Activated T-helper 17 cell treated with anti-CD3 and anti-CD28 coated beads, Interleukin-2, amount 50 U/mL, for 72 hours (primary cell): Measurements from ENCODE around the gene EBF3. TPM values are rescaled to one million over a fixed set of nuclear protein-coding genes. Genes with fewer than 3 reads are reported as not detected.

ENCODE experiments used
- ATAC-seq: fragments of 150-1000 bp; cut with Tn5 transposase; replicated peaks from 2 replicates; pipeline ENCODE4 v1.10.0; 2021; ENCODE audit warnings: mild to moderate bottlenecking, moderate library complexity
- H3K27ac Mint-ChIP-seq: one replicate; pipeline ENCODE4 v1.8.0; 2022; ENCODE audit warnings: mixed read lengths
- H3K27me3 Mint-ChIP-seq: one replicate; pipeline ENCODE4 v1.8.0; 2022; ENCODE audit warnings: mixed read lengths
- H3K36me3 Mint-ChIP-seq: one replicate; pipeline ENCODE4 v1.8.0; 2022; ENCODE audit warnings: low read depth, mild to moderate bottlenecking, mixed read lengths
- H3K4me1 Mint-ChIP-seq: one replicate; pipeline ENCODE4 v1.8.0; 2022; ENCODE audit warnings: mixed read lengths
- H3K4me3 Mint-ChIP-seq: one replicate; pipeline ENCODE4 v1.8.0; 2022; ENCODE audit warnings: mild to moderate bottlenecking, mixed read lengths
- H3K9me3 Mint-ChIP-seq: one replicate; pipeline ENCODE4 v1.8.0; 2022; ENCODE audit warnings: mixed read lengths
- total RNA-seq, 2 donors: library from RNA; stranded (reverse); gene quantifications; one replicate each; pipeline ENCODE4 v1.2.3, GENCODE V29; 2022

EBF3 gene
- total RNA-seq, 2 donors from 2014 or later, result not detected

- H3K4me1 Mint-ChIP-seq, result no peaks in the 10 kb centered on the region
- H3K36me3 Mint-ChIP-seq, result no peaks in the 10 kb centered on the region
- H3K27ac Mint-ChIP-seq, result no peak overlapping the region
- H3K9me3 Mint-ChIP-seq, result no peaks in the 10 kb centered on the region
- H3K27me3 Mint-ChIP-seq, result peaks cover 4% of the 10 kb centered on the region
- no peak for ATAC-seq
- H3K4me3 Mint-ChIP-seq, result no peak overlapping the region
Observed at GRCh38 chr10:129857242-129857960, 106.7 kb downstream of the EBF3 start.

GRCh38 chr10:129855836-129856563 lies 108.1 kb downstream of the EBF3 start:
- Mint-ChIP-seq H3K4me3 (no peak overlapping the region), H3K9me3 (no peaks in the 10 kb centered on the region), H3K36me3 (no peaks in the 10 kb centered on the region), H3K27me3 (peaks cover 4% of the 10 kb centered on the region), H3K27ac (no peak overlapping the region), H3K4me1 (no peaks in the 10 kb centered on the region)
- no peak for ATAC-seq

GRCh38 chr10:129854796-129855705 lies 109.0 kb downstream of the EBF3 start:
- no peaks in the 10 kb centered on the region for H3K36me3 Mint-ChIP-seq
- no peak overlapping the region for H3K4me3 Mint-ChIP-seq
- no peaks in the 10 kb centered on the region for H3K9me3 Mint-ChIP-seq
- no peak for ATAC-seq
- H3K27ac Mint-ChIP-seq, result no peak overlapping the region
- H3K4me1 Mint-ChIP-seq, result no peaks in the 10 kb centered on the region
- H3K27me3 Mint-ChIP-seq, result peaks cover 4% of the 10 kb centered on the region

- Mint-ChIP-seq H3K4me3 (no peak overlapping the region), H3K36me3 (no peaks in the 10 kb centered on the region), H3K27me3 (peaks cover 4% of the 10 kb centered on the region), H3K4me1 (no peaks in the 10 kb centered on the region), H3K9me3 (no peaks in the 10 kb centered on the region), H3K27ac (no peak overlapping the region)
- no peak for ATAC-seq
Observed at GRCh38 chr10:129854158-129854557, 109.9 kb downstream of the EBF3 start.

- Mint-ChIP-seq H3K4me3 (no peak overlapping the region), H3K4me1 (no peaks in the 10 kb centered on the region), H3K36me3 (no peaks in the 10 kb centered on the region), H3K27me3 (peaks cover 4% of the 10 kb centered on the region), H3K9me3 (no peaks in the 10 kb centered on the region), H3K27ac (no peak overlapping the region)
- no peak for ATAC-seq
Observed at GRCh38 chr10:129853562-129853903, 110.5 kb downstream of the EBF3 start.

- H3K27ac Mint-ChIP-seq, result no peak overlapping the region
- no peaks in the 10 kb centered on the region for H3K36me3 Mint-ChIP-seq
- H3K27me3 Mint-ChIP-seq, result peaks cover 4% of the 10 kb centered on the region
- no peak for ATAC-seq
- no peaks in the 10 kb centered on the region for H3K9me3 Mint-ChIP-seq
- H3K4me1 Mint-ChIP-seq, result no peaks in the 10 kb centered on the region
- H3K4me3 Mint-ChIP-seq, result no peak overlapping the region
Observed at GRCh38 chr10:129852829-129853561, 111.1 kb downstream of the EBF3 start.

GRCh38 chr10:129851941-129852640 lies 112.0 kb downstream of the EBF3 start:
- H3K27ac Mint-ChIP-seq, result no peak overlapping the region
- no peaks in the 10 kb centered on the region for H3K9me3 Mint-ChIP-seq
- H3K27me3 Mint-ChIP-seq, result peaks cover 4% of the 10 kb centered on the region
- ATAC-seq, result no peak
- no peak overlapping the region for H3K4me3 Mint-ChIP-seq
- no peaks in the 10 kb centered on the region for H3K36me3 Mint-ChIP-seq
- H3K4me1 Mint-ChIP-seq, result no peaks in the 10 kb centered on the region

GRCh38 chr10:129850790-129851189 lies 113.3 kb downstream of the EBF3 start:
- no peak for ATAC-seq
- no peaks in the 10 kb centered on the region for H3K4me1 Mint-ChIP-seq
- no peak overlapping the region for H3K27ac Mint-ChIP-seq
- no peak overlapping the region for H3K4me3 Mint-ChIP-seq
- H3K9me3 Mint-ChIP-seq, result no peaks in the 10 kb centered on the region
- peaks cover 9% of the 10 kb centered on the region for H3K27me3 Mint-ChIP-seq
- H3K36me3 Mint-ChIP-seq, result no peaks in the 10 kb centered on the region

GRCh38 chr10:129850316-129850715 lies 113.8 kb downstream of the EBF3 start:
- H3K9me3 Mint-ChIP-seq, result no peaks in the 10 kb centered on the region
- no peaks in the 10 kb centered on the region for H3K4me1 Mint-ChIP-seq
- H3K27ac Mint-ChIP-seq, result no peak overlapping the region
- ATAC-seq, result no peak
- H3K4me3 Mint-ChIP-seq, result no peak overlapping the region
- H3K36me3 Mint-ChIP-seq, result no peaks in the 10 kb centered on the region
- H3K27me3 Mint-ChIP-seq, result peaks cover 9% of the 10 kb centered on the region

GRCh38 chr10:129849853-129850252 lies 114.2 kb downstream of the EBF3 start:
- H3K27ac Mint-ChIP-seq, result no peak overlapping the region
- no peaks in the 10 kb centered on the region for H3K9me3 Mint-ChIP-seq
- no peak overlapping the region for H3K4me3 Mint-ChIP-seq
- ATAC-seq, result no peak
- no peaks in the 10 kb centered on the region for H3K36me3 Mint-ChIP-seq
- peaks cover 9% of the 10 kb centered on the region for H3K27me3 Mint-ChIP-seq
- H3K4me1 Mint-ChIP-seq, result no peaks in the 10 kb centered on the region

- Mint-ChIP-seq H3K27me3 (peaks cover 9% of the 10 kb centered on the region), H3K4me3 (no peak overlapping the region), H3K36me3 (no peaks in the 10 kb centered on the region), H3K4me1 (no peaks in the 10 kb centered on the region), H3K9me3 (no peaks in the 10 kb centered on the region), H3K27ac (no peak overlapping the region)
- ATAC-seq, result no peak
Observed at GRCh38 chr10:129849452-129849750, 114.7 kb downstream of the EBF3 start.

- no peaks in the 10 kb centered on the region for H3K36me3 Mint-ChIP-seq
- ATAC-seq, result no peak
- H3K4me3 Mint-ChIP-seq, result no peak overlapping the region
- no peaks in the 10 kb centered on the region for H3K9me3 Mint-ChIP-seq
- no peak overlapping the region for H3K27ac Mint-ChIP-seq
- no peaks in the 10 kb centered on the region for H3K4me1 Mint-ChIP-seq
- H3K27me3 Mint-ChIP-seq, result peaks cover 8% of the 10 kb centered on the region
Observed at GRCh38 chr10:129848696-129849451, 115.2 kb downstream of the EBF3 start.

- H3K27ac Mint-ChIP-seq, result no peak overlapping the region
- no peaks in the 10 kb centered on the region for H3K9me3 Mint-ChIP-seq
- no peak for ATAC-seq
- peaks cover 5% of the 10 kb centered on the region for H3K27me3 Mint-ChIP-seq
- no peaks in the 10 kb centered on the region for H3K36me3 Mint-ChIP-seq
- H3K4me3 Mint-ChIP-seq, result no peak overlapping the region
- no peaks in the 10 kb centered on the region for H3K4me1 Mint-ChIP-seq
Observed at GRCh38 chr10:129847741-129848483, 116.2 kb downstream of the EBF3 start.
